GM18508 (cell line): ENCODE measurements around the gene FBXO3.
"Not testable (repeated sequence)": the region's sequence is repeated elsewhere in the genome, so short reads cannot be mapped to it uniquely, and the experiment has no call there.

ENCODE experiments used
- ATAC-seq: cut with Tn5 transposase; IDR thresholded peaks from one replicate; pipeline ENCODE4 v1.9.1; 2021; ENCODE audit warnings: moderate number of reproducible peaks; ENCODE audit not compliant: insufficient read depth, unreplicated experiment

The FBXO3 gene

GRCh38 chr11:33731723-33732531, 42.4 kb downstream of the FBXO3 start:
- no peak for ATAC-seq

- no peak for ATAC-seq
Measured at GRCh38 chr11:33730716-33731115, 43.6 kb downstream of the FBXO3 start.

GRCh38 chr11:33729072-33729664, 45.2 kb downstream of the FBXO3 start:
- ATAC-seq = not testable (repeated sequence)

GRCh38 chr11:33727539-33727938, 46.8 kb downstream of the FBXO3 start:
- not testable (repeated sequence) for ATAC-seq

GRCh38 chr11:33725496-33725895, 48.8 kb downstream of the FBXO3 start:
- no peak for ATAC-seq

GRCh38 chr11:33724644-33725035, 49.7 kb downstream of the FBXO3 start:
- no peak for ATAC-seq

GRCh38 chr11:33723238-33723881, 51.0 kb downstream of the FBXO3 start:
- no peak for ATAC-seq

- peak; percentile 82 for ATAC-seq
Measured at GRCh38 chr11:33722590-33723234, 51.6 kb downstream of the FBXO3 start.

- ATAC-seq = no peak
Measured at GRCh38 chr11:33721984-33722383, 52.3 kb downstream of the FBXO3 start.

- ATAC-seq = no peak
Measured at GRCh38 chr11:33721426-33721825, 52.9 kb downstream of the FBXO3 start.

GRCh38 chr11:33719587-33719986, 54.7 kb downstream of the FBXO3 start:
- ATAC-seq = no peak

- ATAC-seq = no peak
Measured at GRCh38 chr11:33718440-33718839, 55.9 kb downstream of the FBXO3 start.

- ATAC-seq = no peak
Measured at GRCh38 chr11:33716243-33716642, 58.1 kb downstream of the FBXO3 start.

GRCh38 chr11:33713856-33714398, 60.4 kb downstream of the FBXO3 start:
- ATAC-seq = no peak

GRCh38 chr11:33713151-33713855, 61.0 kb downstream of the FBXO3 start:
- no peak for ATAC-seq

- no peak for ATAC-seq
Measured at GRCh38 chr11:33712436-33712835, 61.9 kb downstream of the FBXO3 start.

- no peak for ATAC-seq
Measured at GRCh38 chr11:33709466-33709865, 64.9 kb downstream of the FBXO3 start.

- ATAC-seq = no peak
Measured at GRCh38 chr11:33708985-33709384, 65.3 kb downstream of the FBXO3 start.

GRCh38 chr11:33707831-33708230, 66.5 kb downstream of the FBXO3 start:
- not testable (repeated sequence) for ATAC-seq

- ATAC-seq = no peak
Measured at GRCh38 chr11:33706966-33707365, 67.4 kb downstream of the FBXO3 start.
